A549 (cell line): ENCODE measurements around the gene MYBPHL. TPM values are rescaled to one million over a fixed set of nuclear protein-coding genes. Genes with fewer than 3 reads are reported as not detected.

Experiments used
- ATAC-seq, 2 experiments: fragments of 200-7000 bp in 1 of 2; fragments of >200 bp in 1 of 2; cut with Nextera tagmentation in 1 of 2; cut with Tn5 transposase in 1 of 2; 3 replicates each; pipeline versions ENCODE4 v1.8.0 to v1.9.1; 2018 to 2020; ENCODE audit warnings: mild to moderate bottlenecking in 1 of 2, moderate library complexity in 1 of 2
- CTCF ChIA-PET: fragments of 300-600 bp; sonication (Branson Sonifier 250); formaldehyde crosslinking; extraction: SDS; loops from one replicate; lab custom pipeline; 2021; ENCODE audit warnings: antibody characterized with exemption, inconsistent platforms; lab: Yijun Ruan, JAX
- POLR2A ChIA-PET: fragments of 350-600 bp; formaldehyde crosslinking; extraction: SDS; loops from one replicate; lab custom pipeline; 2021; ENCODE audit warnings: antibody characterized with exemption, inconsistent platforms; lab: Yijun Ruan, JAX
- DNase-seq, 2 experiments: peaks; one replicate each; pipeline versions ENCODE4 v3.0.0 to v3.0.0-alpha.2; 2011 to 2016; ENCODE audit warnings: low read depth in 1 of 2, low spot score in 1 of 2
- FAIRE-seq: peaks from 2 replicates; lab custom pipeline; 2011; peaks lifted over from hg19 to GRCh38; lab: Jason Lieb, UNC
- H3K27ac ChIP-seq, 2 experiments: fragments of >200 bp; sonication (Bioruptor Twin); formaldehyde crosslinking; 3 replicates each; pipeline ENCODE4 v1.5.1; 2016 to 2017
- H3K4me1 ChIP-seq: fragments of >200 bp; sonication (Bioruptor Twin); formaldehyde crosslinking; 3 replicates; pipeline ENCODE4 v1.6.1; 2016
- H3K4me2 ChIP-seq: fragments of >200 bp; sonication (Bioruptor Twin); formaldehyde crosslinking; 3 replicates; pipeline ENCODE4 v1.6.1; 2016
- H3K4me3 ChIP-seq: fragments of >200 bp; sonication (Bioruptor Twin); formaldehyde crosslinking; 3 replicates; pipeline ENCODE4 v1.5.1; 2016
- H3K9me3 ChIP-seq: fragments of >200 bp; sonication (Bioruptor Twin); formaldehyde crosslinking; 3 replicates; pipeline ENCODE4 v1.6.1; 2016
- BHLHE40 ChIP-seq: IDR thresholded peaks from 2 replicates; pipeline ENCODE4 v1.6.1; 2012; ENCODE audit warnings: low read depth, low read length, inconsistent platforms
- CBX8 ChIP-seq: fragments of 200-600 bp; sonication (generic); IDR thresholded peaks from 2 replicates; pipeline ENCODE4 v1.6.1; 2016
- CHD2 ChIP-seq: fragments of 150-350 bp; IDR thresholded peaks from 2 replicates; pipeline ENCODE4 v1.6.1; 2014; ENCODE audit warnings: low read length; ENCODE audit not compliant: partially characterized antibody
- CHD4 ChIP-seq: fragments of 200-600 bp; sonication (generic); IDR thresholded peaks from 2 replicates; pipeline ENCODE4 v1.6.1; 2016; ENCODE audit warnings: antibody characterized with exemption, mild to moderate bottlenecking, borderline replicate concordance
- EHF ChIP-seq: fragments of 250-450 bp; sonication (Bioruptor Pico); IDR thresholded peaks from 2 replicates; pipeline ENCODE4 v1.5.0; 2020; ENCODE audit warnings: mild to moderate bottlenecking
- EP300 ChIP-seq, 2 experiments: fragments of >200 bp; sonication (Bioruptor Twin); formaldehyde crosslinking; IDR thresholded peaks; 2 replicates in 1 of 2; 3 replicates in 1 of 2; pipeline ENCODE4 v1.6.1; 2016 to 2017
- FOSB ChIP-seq: fragments of 250-450 bp; sonication (Bioruptor Pico); IDR thresholded peaks from 2 replicates; pipeline ENCODE4 v1.5.0; 2020; ENCODE audit warnings: mild to moderate bottlenecking, moderate library complexity
- GATA3 ChIP-seq: IDR thresholded peaks from 2 replicates; pipeline ENCODE4 v1.6.1; 2012; ENCODE audit warnings: borderline replicate concordance
- HEYL ChIP-seq: fragments of 250-450 bp; sonication (Bioruptor Pico); IDR thresholded peaks from 2 replicates; pipeline ENCODE4 v1.8.0; 2021; ENCODE audit warnings: mild to moderate bottlenecking, moderate library complexity
- HOXA7 ChIP-seq: fragments of 250-450 bp; sonication (Bioruptor Pico); IDR thresholded peaks from 2 replicates; pipeline ENCODE4 v1.5.0; 2020; ENCODE audit warnings: mild to moderate bottlenecking, moderate library complexity
- JUN ChIP-seq, 2 experiments: fragments of >200 bp; sonication (Bioruptor Twin); formaldehyde crosslinking; IDR thresholded peaks; 2 replicates in 1 of 2; 3 replicates in 1 of 2; pipeline ENCODE4 v1.6.1; 2016 to 2017
- KDM1A ChIP-seq: fragments of 200-600 bp; sonication (generic); IDR thresholded peaks from 2 replicates; pipeline ENCODE4 v1.6.1; 2016; ENCODE audit warnings: low read depth, mild to moderate bottlenecking
- KDM5A ChIP-seq: fragments of 200-600 bp; sonication (generic); IDR thresholded peaks from 2 replicates; pipeline ENCODE4 v1.6.1; 2016; ENCODE audit warnings: antibody characterized with exemption, mild to moderate bottlenecking
- MYC ChIP-seq: IDR thresholded peaks from 2 replicates; pipeline ENCODE4 v1.6.1; 2012; ENCODE audit warnings: mild to moderate bottlenecking, inconsistent platforms, low read length, improper control_type of control experiment, borderline replicate concordance
- NFE2L2 ChIP-seq: fragments of 150-350 bp; conservative IDR thresholded peaks from 2 replicates; pipeline ENCODE4 v1.6.1; 2014; ENCODE audit warnings: low read length
- NPAS2 ChIP-seq: fragments of 250-450 bp; sonication (Bioruptor Pico); IDR thresholded peaks from 2 replicates; pipeline ENCODE4 v1.8.0; 2022; ENCODE audit warnings: mild to moderate bottlenecking, moderate library complexity, borderline replicate concordance
- PHF8 ChIP-seq: fragments of 200-600 bp; sonication (generic); IDR thresholded peaks from 2 replicates; pipeline ENCODE4 v1.6.1; 2016; ENCODE audit warnings: low read depth, mild to moderate bottlenecking, antibody characterized with exemption, moderate library complexity, borderline replicate concordance
- POLR2AphosphoS2 ChIP-seq: conservative IDR thresholded peaks from 2 replicates; pipeline ENCODE4 v1.6.1; 2012; ENCODE audit warnings: low read length, improper control_type of control experiment, inconsistent platforms
- RARB ChIP-seq: fragments of 250-450 bp; sonication (Bioruptor Pico); IDR thresholded peaks from 2 replicates; pipeline ENCODE4 v1.8.0; 2021; ENCODE audit warnings: mild to moderate bottlenecking, moderate library complexity
- RCOR1 ChIP-seq: fragments of 150-350 bp; IDR thresholded peaks from 2 replicates; pipeline ENCODE4 v1.6.1; 2014; ENCODE audit warnings: antibody characterized with exemption, low read length, low read depth
- RNF2 ChIP-seq: fragments of 200-600 bp; sonication (generic); IDR thresholded peaks from 2 replicates; pipeline ENCODE4 v1.6.1; 2016; ENCODE audit warnings: low read depth, mild to moderate bottlenecking, antibody characterized with exemption, moderate library complexity, borderline replicate concordance
- TFCP2L1 ChIP-seq: fragments of 250-450 bp; sonication (Bioruptor Pico); IDR thresholded peaks from 2 replicates; pipeline ENCODE4 v1.5.0; 2021; ENCODE audit warnings: mild to moderate bottlenecking
- ZC3H11A ChIP-seq: fragments of 450-650 bp; IDR thresholded peaks from 2 replicates; pipeline ENCODE4 v1.6.1; 2014; ENCODE audit warnings: antibody characterized with exemption, mild to moderate bottlenecking
- ZNF302 ChIP-seq: fragments of 250-450 bp; sonication (Bioruptor Pico); IDR thresholded peaks from 2 replicates; pipeline ENCODE4 v1.9.0; 2021; ENCODE audit warnings: inconsistent platforms, mild to moderate bottlenecking, moderate library complexity
- WGBS: methylation state at CpG from one replicate; pipeline ENCODE4 v1.1.6; 2017; ENCODE audit errors: missing lambda C conversion rate; 5-methylcytosine and 5-hydroxymethylcytosine counted together
- polyA minus RNA-seq: library from RNA; depleted of rRNA, polyadenylated mRNA; stranded (reverse); fragments of >200 nt; gene quantifications from 2 replicates; pipeline ENCODE4 v1.2.3, GENCODE V29; 2011; rRNA and poly(A)+ RNA removed
- polyA plus RNA-seq, 4 experiments: library from polyadenylated mRNA; depleted of rRNA in 3 of 4; stranded (reverse); fragments of >200 nt; fragmentation: RNase III in 1 of 4; extraction: RNeasy Plus Mini Kit Qiagen cat#74134 plus additional on column Dnase treatment in 1 of 4; gene quantifications; 2 replicates in 3 of 4; 3 replicates in 1 of 4; pipeline ENCODE4 v1.2.3, GENCODE V29; 2011 to 2017
- TF ChIP-seq, protein P1 (sequence below): fragments of 200-600 bp; sonication (generic); IDR thresholded peaks from 2 replicates; pipeline ENCODE4 v1.6.1; 2016; ENCODE audit warnings: antibody characterized with exemption, mild to moderate bottlenecking, moderate library complexity
- TF ChIP-seq, protein P2 (sequence below): fragments of >200 bp; sonication (Bioruptor Twin); formaldehyde crosslinking; IDR thresholded peaks from 3 replicates; pipeline ENCODE4 v1.6.1; 2016
- TF ChIP-seq, protein P3 (sequence below): fragments of 450-650 bp; IDR thresholded peaks from 2 replicates; pipeline ENCODE4 v1.6.1; 2014; ENCODE audit warnings: antibody characterized with exemption

The MYBPHL gene, protein sequence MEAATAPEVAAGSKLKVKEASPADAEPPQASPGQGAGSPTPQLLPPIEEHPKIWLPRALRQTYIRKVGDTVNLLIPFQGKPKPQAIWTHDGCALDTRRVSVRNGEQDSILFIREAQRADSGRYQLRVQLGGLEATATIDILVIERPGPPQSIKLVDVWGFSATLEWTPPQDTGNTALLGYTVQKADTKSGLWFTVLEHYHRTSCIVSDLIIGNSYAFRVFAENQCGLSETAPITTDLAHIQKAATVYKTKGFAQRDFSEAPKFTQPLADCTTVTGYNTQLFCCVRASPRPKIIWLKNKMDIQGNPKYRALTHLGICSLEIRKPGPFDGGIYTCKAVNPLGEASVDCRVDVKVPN
- polyA plus RNA-seq (2011; rRNA removed) (not detected in 2 replicates), polyA plus RNA-seq (2017; fragmentation: RNase III; extraction: RNeasy Plus Mini Kit Qiagen cat#74134 plus additional on column Dnase treatment) (not detected in 3 replicates), polyA minus RNA-seq (not detected in 2 replicates)
- 0.06 TPM in 1 of 2 replicates, not detected in the other for polyA plus RNA-seq (2012; cell fraction: cytosol; rRNA removed)
- 0.04 TPM in 1 of 2 replicates, not detected in the other for polyA plus RNA-seq (2012; cell fraction: nucleus; rRNA removed)

DNA sequence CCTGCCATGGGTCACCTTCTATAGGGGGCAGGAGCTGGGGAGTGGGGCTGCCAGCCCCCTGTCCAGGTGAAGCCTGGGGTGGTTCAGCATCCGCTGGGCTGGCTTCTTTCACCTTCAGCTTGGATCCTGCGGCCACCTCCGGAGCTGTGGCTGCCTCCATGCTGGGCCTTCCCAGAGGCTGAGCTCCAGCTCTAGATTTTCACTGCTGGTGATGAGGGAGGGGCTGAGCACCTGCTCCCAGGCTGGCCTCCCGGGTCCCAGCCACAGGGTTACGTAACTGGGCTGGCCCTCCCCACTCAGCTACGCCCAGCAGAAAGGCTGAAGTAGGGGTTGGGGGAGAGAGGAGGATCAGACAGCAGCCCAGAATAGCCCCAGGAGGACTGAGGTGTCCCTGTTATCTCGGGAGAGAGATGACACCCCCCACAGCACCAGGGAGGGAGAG lies at the start of gene MYBPHL:
Gene MYBPHL (minus strand): TSS at position 180 of the 442 bp plus-strand sequence. CDS start 20 bp downstream, at position 160.
- whole genome bisulfite sequencing, result 62% methylated on average over 4 of the region's 7 CpGs
- Histone ChIP-seq H3K4me3 (no peak within 1 kb of the TSS), H3K4me2 (no peak within 1 kb of the TSS), H3K27ac (no peak within 1 kb of the TSS), H3K4me1 (no peaks in the 10 kb centered on the region), H3K9me3 (no peaks in the 10 kb centered on the region)
- TF ChIP-seq NPAS2 (CRISPR knock-in tag) (no peak), GATA3 (no peak), TFCP2L1 (CRISPR knock-in tag) (no peak), POLR2AphosphoS2 (no peak), RCOR1 (no peak), CHD4 (no peak), MYC (no peak), HOXA7 (CRISPR knock-in tag) (no peak), KDM5A (no peak), HEYL (CRISPR knock-in tag) (no peak), ZNF302 (no peak), EHF (CRISPR knock-in tag) (no peak), NFE2L2 (no peak), BHLHE40 (no peak), EP300 (IDR thresholded peaks at IDR 0.05) (no peak), JUN (IDR thresholded peaks at IDR 0.05) (no peak), PHF8 (no peak)
- TF ChIP-seq, protein P1, sequence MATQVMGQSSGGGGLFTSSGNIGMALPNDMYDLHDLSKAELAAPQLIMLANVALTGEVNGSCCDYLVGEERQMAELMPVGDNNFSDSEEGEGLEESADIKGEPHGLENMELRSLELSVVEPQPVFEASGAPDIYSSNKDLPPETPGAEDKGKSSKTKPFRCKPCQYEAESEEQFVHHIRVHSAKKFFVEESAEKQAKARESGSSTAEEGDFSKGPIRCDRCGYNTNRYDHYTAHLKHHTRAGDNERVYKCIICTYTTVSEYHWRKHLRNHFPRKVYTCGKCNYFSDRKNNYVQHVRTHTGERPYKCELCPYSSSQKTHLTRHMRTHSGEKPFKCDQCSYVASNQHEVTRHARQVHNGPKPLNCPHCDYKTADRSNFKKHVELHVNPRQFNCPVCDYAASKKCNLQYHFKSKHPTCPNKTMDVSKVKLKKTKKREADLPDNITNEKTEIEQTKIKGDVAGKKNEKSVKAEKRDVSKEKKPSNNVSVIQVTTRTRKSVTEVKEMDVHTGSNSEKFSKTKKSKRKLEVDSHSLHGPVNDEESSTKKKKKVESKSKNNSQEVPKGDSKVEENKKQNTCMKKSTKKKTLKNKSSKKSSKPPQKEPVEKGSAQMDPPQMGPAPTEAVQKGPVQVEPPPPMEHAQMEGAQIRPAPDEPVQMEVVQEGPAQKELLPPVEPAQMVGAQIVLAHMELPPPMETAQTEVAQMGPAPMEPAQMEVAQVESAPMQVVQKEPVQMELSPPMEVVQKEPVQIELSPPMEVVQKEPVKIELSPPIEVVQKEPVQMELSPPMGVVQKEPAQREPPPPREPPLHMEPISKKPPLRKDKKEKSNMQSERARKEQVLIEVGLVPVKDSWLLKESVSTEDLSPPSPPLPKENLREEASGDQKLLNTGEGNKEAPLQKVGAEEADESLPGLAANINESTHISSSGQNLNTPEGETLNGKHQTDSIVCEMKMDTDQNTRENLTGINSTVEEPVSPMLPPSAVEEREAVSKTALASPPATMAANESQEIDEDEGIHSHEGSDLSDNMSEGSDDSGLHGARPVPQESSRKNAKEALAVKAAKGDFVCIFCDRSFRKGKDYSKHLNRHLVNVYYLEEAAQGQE, result no peak
- no peak for ATAC-seq
- POLR2A ChIA-PET, result interaction anchor here (0.6 kb wide), 1 partner anchor 207 kb away, joined by 4 read pairs; no protein-coding TSS in a partner anchor
- FAIRE-seq, result no peak
- CTCF ChIA-PET, result interaction anchor here (0.6 kb wide), 2 partner anchors 8 to 79 kb away, joined by 3 read pairs; no protein-coding TSS in a partner anchor
- no peak for DNase-seq

DNA sequence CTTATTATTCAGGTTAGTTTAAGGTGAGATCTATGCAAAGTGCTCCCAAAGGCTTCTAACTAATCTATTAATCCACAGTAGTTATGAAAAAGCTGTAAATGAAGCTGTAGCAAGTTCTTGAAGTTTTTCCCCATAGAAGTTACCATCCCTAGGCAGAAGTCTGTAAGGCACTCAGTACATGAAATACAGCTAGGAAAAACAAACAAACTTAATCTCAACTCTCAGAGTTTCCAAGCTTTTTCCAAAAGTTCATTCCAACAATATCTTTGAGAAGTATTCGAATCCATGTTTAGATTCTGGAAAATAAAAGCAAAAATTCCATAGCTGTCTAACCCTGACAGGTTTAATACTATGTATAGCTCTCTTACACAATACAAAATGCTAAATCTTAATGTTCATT lies 49.7 kb upstream of the MYBPHL start:
- POLR2A ChIA-PET, result no interaction called here
- no peak for TF ChIP-seq KDM1A
- TF ChIP-seq, all 56 proteins: peak for 0
- no peak overlapping the region for H3K27ac ChIP-seq
- no peak overlapping the region for H3K4me3 ChIP-seq
- H3K4me1 ChIP-seq, result peaks cover 2% of the 10 kb centered on the region; the same call in 1 of the 3 replicates
- no peak overlapping the region for H3K4me2 ChIP-seq
- FAIRE-seq (no peak), ATAC-seq (no peak), DNase-seq (no peak)
- CTCF ChIA-PET, result interaction anchor here (0.8 to 1.7 kb wide), 3 partner anchors 10 to 23 kb away, joined by 3 to 5 read pairs (median 3); no protein-coding TSS in a partner anchor
- no peaks in the 10 kb centered on the region for H3K9me3 ChIP-seq
- 72% methylated on average over 1 of the region's 1 CpG for WGBS

DNA sequence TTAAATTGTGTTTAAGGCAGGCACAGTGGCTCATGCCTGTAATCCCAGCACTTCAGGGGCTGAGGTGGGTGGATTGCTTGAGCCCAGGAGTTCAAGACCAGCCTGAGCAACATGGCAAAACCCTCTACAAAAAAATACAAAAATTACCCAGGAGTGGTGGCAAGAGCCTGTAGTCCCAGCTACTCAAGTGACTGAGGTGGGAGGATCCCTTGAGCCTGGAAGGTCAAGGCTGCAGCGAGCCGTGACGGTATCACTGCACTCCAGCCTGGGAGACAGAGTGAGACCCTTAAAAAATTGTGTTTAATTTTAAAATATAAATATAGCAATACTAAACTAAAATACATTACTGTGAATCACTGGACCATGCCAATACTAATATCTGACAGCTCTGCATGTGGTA lies 48.1 kb upstream of the MYBPHL start:
- ATAC-seq (no peak), FAIRE-seq (no peak), DNase-seq (no peak)
- TF ChIP-seq JUN (IDR thresholded peaks at IDR 0.05) (no peak), CHD4 (no peak), CBX8 (no peak), FOSB (no peak), RNF2 (no peak), ZC3H11A (no peak), CHD2 (no peak), KDM1A (no peak), RARB (no peak), MYC (no peak)
- TF ChIP-seq, protein P2, sequence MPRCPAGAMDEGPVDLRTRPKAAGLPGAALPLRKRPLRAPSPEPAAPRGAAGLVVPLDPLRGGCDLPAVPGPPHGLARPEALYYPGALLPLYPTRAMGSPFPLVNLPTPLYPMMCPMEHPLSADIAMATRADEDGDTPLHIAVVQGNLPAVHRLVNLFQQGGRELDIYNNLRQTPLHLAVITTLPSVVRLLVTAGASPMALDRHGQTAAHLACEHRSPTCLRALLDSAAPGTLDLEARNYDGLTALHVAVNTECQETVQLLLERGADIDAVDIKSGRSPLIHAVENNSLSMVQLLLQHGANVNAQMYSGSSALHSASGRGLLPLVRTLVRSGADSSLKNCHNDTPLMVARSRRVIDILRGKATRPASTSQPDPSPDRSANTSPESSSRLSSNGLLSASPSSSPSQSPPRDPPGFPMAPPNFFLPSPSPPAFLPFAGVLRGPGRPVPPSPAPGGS, result no peak
- TF ChIP-seq, protein P3, sequence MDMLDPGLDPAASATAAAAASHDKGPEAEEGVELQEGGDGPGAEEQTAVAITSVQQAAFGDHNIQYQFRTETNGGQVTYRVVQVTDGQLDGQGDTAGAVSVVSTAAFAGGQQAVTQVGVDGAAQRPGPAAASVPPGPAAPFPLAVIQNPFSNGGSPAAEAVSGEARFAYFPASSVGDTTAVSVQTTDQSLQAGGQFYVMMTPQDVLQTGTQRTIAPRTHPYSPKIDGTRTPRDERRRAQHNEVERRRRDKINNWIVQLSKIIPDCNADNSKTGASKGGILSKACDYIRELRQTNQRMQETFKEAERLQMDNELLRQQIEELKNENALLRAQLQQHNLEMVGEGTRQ, result no peak
- Histone ChIP-seq H3K4me2 (no peak overlapping the region), H3K27ac (no peak overlapping the region), H3K4me1 (no peaks in the 10 kb centered on the region), H3K9me3 (no peaks in the 10 kb centered on the region), H3K4me3 (no peak overlapping the region)
- WGBS, result 98% methylated on average over 3 of the region's 3 CpGs
- ChIA-PET POLR2A (no interaction called here), CTCF (interaction anchor here (0.9 to 1.7 kb wide), 3 partner anchors 24 to 77 kb away, joined by 3 to 5 read pairs (median 3); no protein-coding TSS in a partner anchor)
